GM23338 (cell line): ENCODE measurements around the gene CDH8. TPM values are rescaled to one million over a fixed set of nuclear protein-coding genes. Genes with fewer than 3 reads are reported as not detected.

Source experiments
- ATAC-seq: fragments of 200-7000 bp; cut with Tn5 transposase; 3 replicates; pipeline ENCODE4 v1.9.1; 2020
- DNase-seq: peaks from one replicate; pipeline ENCODE4 v3.0.0-alpha.2; 2015; ENCODE audit warnings: low spot score
- H2AFZ ChIP-seq: fragments of 200-600 bp; sonication (generic); 2 replicates; pipeline ENCODE4 v1.8.0; 2016; ENCODE audit warnings: antibody characterized with exemption, mild to moderate bottlenecking, moderate library complexity
- H3F3A ChIP-seq: fragments of 200-600 bp; sonication (generic); replicated peaks from 2 replicates; pipeline ENCODE4 v1.8.0; 2017; ENCODE audit warnings: antibody characterized with exemption, mixed run types, low read depth
- H3K27ac ChIP-seq: fragments of 200-600 bp; sonication (generic); 2 replicates; pipeline ENCODE4 v1.6.1; 2016; ENCODE audit warnings: low read depth
- H3K27me3 ChIP-seq: fragments of 200-600 bp; sonication (generic); 2 replicates; pipeline ENCODE4 v1.8.0; 2016; ENCODE audit warnings: mild to moderate bottlenecking, mixed run types, moderate library complexity; ENCODE audit not compliant: insufficient read depth
- H3K36me3 ChIP-seq: fragments of 200-600 bp; sonication (generic); 2 replicates; pipeline ENCODE4 v1.8.0; 2016; ENCODE audit warnings: mild to moderate bottlenecking; ENCODE audit not compliant: insufficient read depth
- H3K4me1 ChIP-seq: fragments of 200-600 bp; sonication (generic); 2 replicates; pipeline ENCODE4 v1.8.0; 2016; ENCODE audit warnings: mild to moderate bottlenecking, moderate library complexity; ENCODE audit not compliant: insufficient read depth
- H3K4me2 ChIP-seq: fragments of 200-600 bp; sonication (generic); 2 replicates; pipeline ENCODE4 v1.7.1; 2017; ENCODE audit warnings: mixed run types
- H3K4me3 ChIP-seq: fragments of 200-600 bp; sonication (generic); 2 replicates; pipeline ENCODE4 v1.6.1; 2016; ENCODE audit warnings: mixed run types
- H3K79me2 ChIP-seq: fragments of 200-600 bp; sonication (generic); replicated peaks from 2 replicates; pipeline ENCODE4 v1.8.0; 2017; ENCODE audit warnings: mild to moderate bottlenecking; ENCODE audit not compliant: insufficient read depth
- H3K9me2 ChIP-seq: fragments of 200-600 bp; sonication (generic); 2 replicates; pipeline ENCODE4 v1.8.0; 2017; ENCODE audit not compliant: insufficient read depth
- H4K20me1 ChIP-seq: fragments of 200-600 bp; sonication (generic); replicated peaks from 2 replicates; pipeline ENCODE4 v1.8.0; 2017; ENCODE audit warnings: mild to moderate bottlenecking; ENCODE audit not compliant: insufficient read depth
- H3K27ac Mint-ChIP-seq: 2 replicates; pipeline ENCODE4 v1.8.0; 2020; ENCODE audit warnings: inconsistent platforms, mild to moderate bottlenecking, moderate library complexity, mixed read lengths
- H3K27me3 Mint-ChIP-seq: 3 replicates; pipeline ENCODE4 v1.8.0; 2022; ENCODE audit warnings: low read depth, mild to moderate bottlenecking, moderate library complexity, mixed read lengths, inconsistent platforms; ENCODE audit not compliant: insufficient read depth, poor library complexity
- H3K36me3 Mint-ChIP-seq: 3 replicates; pipeline ENCODE4 v1.8.0; 2021; ENCODE audit warnings: low read depth, mild to moderate bottlenecking, inconsistent platforms, moderate library complexity, mixed read lengths
- H3K4me1 Mint-ChIP-seq: 3 replicates; pipeline ENCODE4 v1.8.0; 2020; ENCODE audit warnings: mild to moderate bottlenecking, inconsistent platforms, mixed read lengths
- H3K4me3 Mint-ChIP-seq: 3 replicates; pipeline ENCODE4 v1.8.0; 2021; ENCODE audit warnings: moderate library complexity, mild to moderate bottlenecking, inconsistent platforms, mixed read lengths
- H3K9me3 Mint-ChIP-seq: 3 replicates; pipeline ENCODE4 v1.8.0; 2020; ENCODE audit warnings: moderate library complexity, mild to moderate bottlenecking, inconsistent platforms, mixed read lengths
- CREB1 ChIP-seq: fragments of 250-450 bp; sonication (Bioruptor Pico); IDR thresholded peaks from 2 replicates; pipeline ENCODE4 v1.5.0; 2020; ENCODE audit warnings: low read depth, mild to moderate bottlenecking, moderate library complexity
- CTCF ChIP-seq, 2 experiments: fragments of 200-600 bp in 1 of 2; sonication (generic) in 1 of 2; conservative IDR thresholded peaks; 2 replicates each; pipeline versions ENCODE4 v1.5.1 to v1.6.1; 2016 to 2017; ENCODE audit warnings: antibody characterized with exemption in 2 of 2, low read depth in 2 of 2, mild to moderate bottlenecking in 2 of 2, moderate library complexity in 1 of 2
- ETS1 ChIP-seq: IDR thresholded peaks from 2 replicates; pipeline ENCODE4 v1.6.1; 2016; ENCODE audit warnings: antibody characterized with exemption
- EZH2 ChIP-seq: fragments of 200-600 bp; sonication (generic); IDR thresholded peaks from one replicate; pipeline ENCODE4 v1.8.0; 2017; ENCODE audit warnings: antibody characterized with exemption, mild to moderate bottlenecking, low read depth; ENCODE audit not compliant: unreplicated experiment
- EZH2phosphoT487 ChIP-seq: fragments of 200-600 bp; sonication (generic); IDR thresholded peaks from one replicate; pipeline ENCODE4 v1.8.1; 2018; ENCODE audit warnings: antibody characterized with exemption; ENCODE audit not compliant: unreplicated experiment
- JUNB ChIP-seq: IDR thresholded peaks from one replicate; pipeline ENCODE4 v1.6.1; 2016; ENCODE audit warnings: antibody characterized with exemption; ENCODE audit not compliant: unreplicated experiment
- NANOG ChIP-seq: IDR thresholded peaks from 2 replicates; pipeline ENCODE4 v1.6.1; 2016; ENCODE audit warnings: antibody characterized with exemption, borderline replicate concordance
- POLR2AphosphoS5 ChIP-seq: IDR thresholded peaks from 2 replicates; pipeline ENCODE4 v1.6.1; 2016; ENCODE audit warnings: antibody characterized with exemption, low read depth
- STAT1 ChIP-seq: IDR thresholded peaks from one replicate; pipeline ENCODE4 v1.6.1; 2016; ENCODE audit warnings: antibody characterized with exemption; ENCODE audit not compliant: unreplicated experiment
- ZNF331 ChIP-seq: fragments of 250-450 bp; sonication (Bioruptor Pico); IDR thresholded peaks from 2 replicates; pipeline ENCODE4 v1.5.0; 2020; ENCODE audit warnings: low read depth, mild to moderate bottlenecking, moderate library complexity
- polyA plus RNA-seq: library from polyadenylated mRNA; unstranded; fragments of >200 nt; fragmentation: Nextera tagmentation; extraction: Ambion mirVana; gene quantifications from 2 replicates; pipeline ENCODE4 v1.2.1, GENCODE V29; 2016
- total RNA-seq: library from RNA; depleted of rRNA; stranded (reverse); fragments of >200 nt; shearing (Covaris generic); gene quantifications from 2 replicates; pipeline ENCODE4 v1.2.3, GENCODE V29; 2014

Gene CDH8
- total and polyA plus RNA-seq, 2 experiments from 2014 or later, result 10.2 to 11.7 TPM

DNA sequence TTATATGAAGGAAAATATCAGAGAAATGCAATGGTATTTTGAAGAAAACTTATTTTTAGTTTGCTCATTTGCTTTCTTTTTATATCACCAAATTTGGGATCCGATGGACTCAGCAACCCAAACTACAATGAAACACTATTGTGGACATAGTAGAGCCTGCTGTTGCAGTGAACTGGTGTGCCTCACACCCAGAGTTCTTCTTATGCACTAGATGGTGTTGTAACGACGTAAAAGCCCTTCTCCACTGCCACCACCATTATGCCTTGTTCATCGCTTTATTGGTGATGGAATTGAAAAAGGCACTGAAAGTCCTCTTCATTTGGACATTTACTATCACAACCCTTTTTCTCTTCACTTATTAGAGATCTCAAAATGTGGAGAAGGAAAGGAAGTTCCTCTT is 381.3 kb downstream of the CDH8 start:
- no peaks in the 10 kb centered on the region for H3K36me3 Mint-ChIP-seq
- H4K20me1 ChIP-seq, result no peaks in the 10 kb centered on the region

GRCh38 chr16:61653544-61653943 is 382.7 kb downstream of the CDH8 start:
- Mint-ChIP-seq H3K9me3 (no peaks in the 10 kb centered on the region), H3K4me3 (no peak overlapping the region), H3K27ac (no peak overlapping the region), H3K4me1 (no peaks in the 10 kb centered on the region), H3K27me3 (no peaks in the 10 kb centered on the region), H3K36me3 (no peaks in the 10 kb centered on the region)
- TF ChIP-seq JUNB, result no peak
- no peak for TF ChIP-seq EZH2phosphoT487
- TF ChIP-seq EZH2, result no peak
- TF ChIP-seq STAT1, result no peak
- TF ChIP-seq POLR2AphosphoS5, result no peak
- TF ChIP-seq NANOG, result no peak
- no peak for TF ChIP-seq ZNF331
- DNase-seq (no peak), ATAC-seq (no peak)
- Histone ChIP-seq H3K4me1 (no peaks in the 10 kb centered on the region), H4K20me1 (no peaks in the 10 kb centered on the region), H3K9me2 (no peaks in the 10 kb centered on the region), H3F3A (no peaks in the 10 kb centered on the region), H3K36me3 (no peaks in the 10 kb centered on the region), H2AFZ (no peak overlapping the region), H3K27me3 (no peaks in the 10 kb centered on the region), H3K79me2 (no peaks in the 10 kb centered on the region), H3K27ac (no peak overlapping the region), H3K4me3 (no peak overlapping the region), H3K4me2 (no peak overlapping the region)

More for the DNA sequence above, 381.3 kb downstream of the CDH8 start:
- H3K79me2 ChIP-seq, result no peaks in the 10 kb centered on the region
- Mint-ChIP-seq H3K27ac (no peak overlapping the region), H3K9me3 (no peaks in the 10 kb centered on the region), H3K27me3 (peaks cover 4% of the 10 kb centered on the region), H3K4me3 (no peak overlapping the region), H3K4me1 (no peaks in the 10 kb centered on the region)
- TF ChIP-seq JUNB (no peak), CTCF (conservative IDR thresholded peaks at IDR 0.05; ENCODE audit: low read depth in 2 of 2) (peak in 1 of 2 experiments; percentile 66; a peak in 2 of 4 replicates)
- no peak overlapping the region for H2AFZ ChIP-seq
- no peaks in the 10 kb centered on the region for H3K36me3 ChIP-seq
- H3K4me1 ChIP-seq, result no peaks in the 10 kb centered on the region
- H3K4me2 ChIP-seq, result no peak overlapping the region
- H3K9me2 ChIP-seq, result no peaks in the 10 kb centered on the region
- ATAC-seq (peak; percentile 54; the same call in 2 of the 3 replicates), DNase-seq (peak; percentile 14)
- no peaks in the 10 kb centered on the region for H3F3A ChIP-seq
- no peaks in the 10 kb centered on the region for H3K27me3 ChIP-seq
- no peak overlapping the region for H3K27ac ChIP-seq
- no peak overlapping the region for H3K4me3 ChIP-seq

DNA sequence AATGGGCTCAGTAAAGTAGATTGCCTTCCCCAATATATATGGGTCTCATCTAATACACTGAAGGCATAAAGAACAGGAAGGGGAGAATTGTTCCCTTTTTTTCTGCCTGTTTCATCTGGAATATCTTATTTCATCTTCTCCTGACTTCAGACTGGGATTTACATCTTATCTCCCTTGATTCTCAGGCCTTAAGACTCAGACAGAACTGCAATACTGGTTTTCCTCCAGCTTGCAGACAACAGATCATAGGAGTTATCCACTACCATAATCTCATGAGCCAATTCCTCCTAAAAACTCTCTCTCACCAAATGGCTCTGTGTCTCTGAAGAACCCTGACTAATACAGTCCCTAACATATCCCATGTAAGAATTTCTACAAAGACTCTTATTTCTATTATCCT is 390.7 kb downstream of the CDH8 start:
- H3K79me2 ChIP-seq, result no peaks in the 10 kb centered on the region
- H3K4me2 ChIP-seq, result no peak overlapping the region
- H3K4me3 Mint-ChIP-seq, result no peak overlapping the region
- H3K4me3 ChIP-seq, result no peak overlapping the region
- no peaks in the 10 kb centered on the region for H3K4me1 ChIP-seq
- H3K27me3 ChIP-seq, result no peaks in the 10 kb centered on the region
- no peak for ATAC-seq
- no peaks in the 10 kb centered on the region for H3K4me1 Mint-ChIP-seq
- H2AFZ ChIP-seq, result no peak overlapping the region
- H3K9me2 ChIP-seq, result no peaks in the 10 kb centered on the region
- DNase-seq, result no peak
- no peaks in the 10 kb centered on the region for H3K27me3 Mint-ChIP-seq
- H3F3A ChIP-seq, result no peaks in the 10 kb centered on the region
- H3K27ac ChIP-seq, result no peak overlapping the region
- H4K20me1 ChIP-seq, result no peaks in the 10 kb centered on the region
- no peak overlapping the region for H3K27ac Mint-ChIP-seq
- H3K36me3 ChIP-seq, result no peaks in the 10 kb centered on the region
- H3K36me3 Mint-ChIP-seq, result no peaks in the 10 kb centered on the region
- H3K9me3 Mint-ChIP-seq, result no peaks in the 10 kb centered on the region
- TF ChIP-seq CREB1 (CRISPR knock-in tag), result no peak
- no peak for TF ChIP-seq ETS1
- no peak for TF ChIP-seq STAT1
